ENCODE measurements around the gene DEPP1. TPM values are rescaled to one million over a fixed set of nuclear protein-coding genes. Genes with fewer than 3 reads are reported as not detected.

DEPP1 gene
- total and polyA plus RNA-seq, 10 of the 15 experiments (the other 5 are each of a cell fraction or from before 2014, with no cell fraction given): 1.7 to 12.1 (median 7.3) TPM

DNA sequence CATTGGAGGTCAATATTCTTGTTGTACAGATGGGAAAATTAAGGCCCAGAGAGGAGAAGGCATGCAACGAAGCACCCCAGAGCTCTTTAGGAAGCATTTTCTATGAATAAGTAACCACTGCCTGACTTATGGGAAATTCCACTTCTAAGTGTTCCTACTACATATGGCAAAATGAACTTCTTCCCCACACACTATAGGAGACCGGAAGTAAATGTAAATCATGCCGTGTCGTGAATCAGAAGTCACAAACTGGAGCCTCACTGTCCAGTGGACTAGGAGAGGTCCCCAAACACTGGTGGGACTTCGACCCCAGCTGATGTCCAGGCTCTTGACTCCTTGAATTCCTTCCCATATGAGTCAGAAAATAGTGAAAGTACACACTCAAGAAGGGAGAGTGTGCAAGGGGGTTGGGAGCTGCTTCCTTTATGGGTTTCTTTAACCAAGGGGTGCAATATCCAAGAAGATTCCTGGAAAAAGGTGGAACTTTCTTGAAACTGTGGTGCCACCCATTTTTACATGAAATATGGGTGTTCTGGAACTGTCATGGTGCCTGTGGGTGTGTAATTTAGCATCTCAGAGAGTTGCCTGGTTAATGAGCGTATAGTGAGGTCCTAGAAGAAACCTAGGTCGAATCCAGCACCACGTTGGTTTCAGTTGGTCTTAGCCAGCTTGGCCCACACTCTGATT, 12.3 kb downstream of the DEPP1 start (continued):
- TF ChIP-seq CHD4 (IDR thresholded peaks at IDR 0.05) (no peak), HDAC6 (IDR thresholded peaks at IDR 0.05; ENCODE audit: unreplicated experiment) (no peak), ESRRA (IDR thresholded peaks at IDR 0.05; ENCODE audit: low read length) (no peak), NFIC (IDR thresholded peaks at IDR 0.05; ENCODE audit: low read depth, low read length) (peak; percentile 61; the same call in 1 of the 2 replicates), FOXK2 (IDR thresholded peaks at IDR 0.05) (no peak), NRF1 (conservative IDR thresholded peaks at IDR 0.05; ENCODE audit: low read depth, low read length) (no peak), POU2F2 (IDR thresholded peaks at IDR 0.05; ENCODE audit: borderline replicate concordance, low read depth, low read length) (no peak), MAX (IDR thresholded peaks at IDR 0.05; ENCODE audit: low read depth, low read length) (no peak), TCF12 (IDR thresholded peaks at IDR 0.05; ENCODE audit: low read depth, low read length) (no peak), YY1 (IDR thresholded peaks at IDR 0.05; ENCODE audit: low read depth, low read length) (no peak), FOS (IDR thresholded peaks at IDR 0.05; ENCODE audit: borderline replicate concordance, extremely low read depth, insufficient read length) (no peak), BCL11A (IDR thresholded peaks at IDR 0.05; ENCODE audit: low read depth, low read length) (no peak), NR2C1 (IDR thresholded peaks at IDR 0.05) (peak; percentile 30; the same call in 1 of the 2 replicates), HCFC1 (IDR thresholded peaks at IDR 0.05; ENCODE audit: low read length) (no peak), CHD2 (IDR thresholded peaks at IDR 0.05; ENCODE audit: borderline replicate concordance, low read depth, low read length) (no peak)
- TF ChIP-seq, protein P1, sequence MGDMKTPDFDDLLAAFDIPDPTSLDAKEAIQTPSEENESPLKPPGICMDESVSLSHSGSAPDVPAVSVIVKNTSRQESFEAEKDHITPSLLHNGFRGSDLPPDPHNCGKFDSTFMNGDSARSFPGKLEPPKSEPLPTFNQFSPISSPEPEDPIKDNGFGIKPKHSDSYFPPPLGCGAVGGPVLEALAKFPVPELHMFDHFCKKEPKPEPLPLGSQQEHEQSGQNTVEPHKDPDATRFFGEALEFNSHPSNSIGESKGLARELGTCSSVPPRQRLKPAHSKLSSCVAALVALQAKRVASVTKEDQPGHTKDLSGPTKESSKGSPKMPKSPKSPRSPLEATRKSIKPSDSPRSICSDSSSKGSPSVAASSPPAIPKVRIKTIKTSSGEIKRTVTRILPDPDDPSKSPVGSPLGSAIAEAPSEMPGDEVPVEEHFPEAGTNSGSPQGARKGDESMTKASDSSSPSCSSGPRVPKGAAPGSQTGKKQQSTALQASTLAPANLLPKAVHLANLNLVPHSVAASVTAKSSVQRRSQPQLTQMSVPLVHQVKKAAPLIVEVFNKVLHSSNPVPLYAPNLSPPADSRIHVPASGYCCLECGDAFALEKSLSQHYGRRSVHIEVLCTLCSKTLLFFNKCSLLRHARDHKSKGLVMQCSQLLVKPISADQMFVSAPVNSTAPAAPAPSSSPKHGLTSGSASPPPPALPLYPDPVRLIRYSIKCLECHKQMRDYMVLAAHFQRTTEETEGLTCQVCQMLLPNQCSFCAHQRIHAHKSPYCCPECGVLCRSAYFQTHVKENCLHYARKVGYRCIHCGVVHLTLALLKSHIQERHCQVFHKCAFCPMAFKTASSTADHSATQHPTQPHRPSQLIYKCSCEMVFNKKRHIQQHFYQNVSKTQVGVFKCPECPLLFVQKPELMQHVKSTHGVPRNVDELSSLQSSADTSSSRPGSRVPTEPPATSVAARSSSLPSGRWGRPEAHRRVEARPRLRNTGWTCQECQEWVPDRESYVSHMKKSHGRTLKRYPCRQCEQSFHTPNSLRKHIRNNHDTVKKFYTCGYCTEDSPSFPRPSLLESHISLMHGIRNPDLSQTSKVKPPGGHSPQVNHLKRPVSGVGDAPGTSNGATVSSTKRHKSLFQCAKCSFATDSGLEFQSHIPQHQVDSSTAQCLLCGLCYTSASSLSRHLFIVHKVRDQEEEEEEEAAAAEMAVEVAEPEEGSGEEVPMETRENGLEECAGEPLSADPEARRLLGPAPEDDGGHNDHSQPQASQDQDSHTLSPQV (IDR thresholded peaks at IDR 0.05): peak; percentile 33; the same call in 1 of the 2 replicates
- TF ChIP-seq, protein P2, sequence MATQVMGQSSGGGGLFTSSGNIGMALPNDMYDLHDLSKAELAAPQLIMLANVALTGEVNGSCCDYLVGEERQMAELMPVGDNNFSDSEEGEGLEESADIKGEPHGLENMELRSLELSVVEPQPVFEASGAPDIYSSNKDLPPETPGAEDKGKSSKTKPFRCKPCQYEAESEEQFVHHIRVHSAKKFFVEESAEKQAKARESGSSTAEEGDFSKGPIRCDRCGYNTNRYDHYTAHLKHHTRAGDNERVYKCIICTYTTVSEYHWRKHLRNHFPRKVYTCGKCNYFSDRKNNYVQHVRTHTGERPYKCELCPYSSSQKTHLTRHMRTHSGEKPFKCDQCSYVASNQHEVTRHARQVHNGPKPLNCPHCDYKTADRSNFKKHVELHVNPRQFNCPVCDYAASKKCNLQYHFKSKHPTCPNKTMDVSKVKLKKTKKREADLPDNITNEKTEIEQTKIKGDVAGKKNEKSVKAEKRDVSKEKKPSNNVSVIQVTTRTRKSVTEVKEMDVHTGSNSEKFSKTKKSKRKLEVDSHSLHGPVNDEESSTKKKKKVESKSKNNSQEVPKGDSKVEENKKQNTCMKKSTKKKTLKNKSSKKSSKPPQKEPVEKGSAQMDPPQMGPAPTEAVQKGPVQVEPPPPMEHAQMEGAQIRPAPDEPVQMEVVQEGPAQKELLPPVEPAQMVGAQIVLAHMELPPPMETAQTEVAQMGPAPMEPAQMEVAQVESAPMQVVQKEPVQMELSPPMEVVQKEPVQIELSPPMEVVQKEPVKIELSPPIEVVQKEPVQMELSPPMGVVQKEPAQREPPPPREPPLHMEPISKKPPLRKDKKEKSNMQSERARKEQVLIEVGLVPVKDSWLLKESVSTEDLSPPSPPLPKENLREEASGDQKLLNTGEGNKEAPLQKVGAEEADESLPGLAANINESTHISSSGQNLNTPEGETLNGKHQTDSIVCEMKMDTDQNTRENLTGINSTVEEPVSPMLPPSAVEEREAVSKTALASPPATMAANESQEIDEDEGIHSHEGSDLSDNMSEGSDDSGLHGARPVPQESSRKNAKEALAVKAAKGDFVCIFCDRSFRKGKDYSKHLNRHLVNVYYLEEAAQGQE (IDR thresholded peaks at IDR 0.05; ENCODE audit: low read depth, low read length): no peak
